ENCODE data around the gene ANKRD24. TPM values are rescaled to one million over a fixed set of nuclear protein-coding genes. Genes with fewer than 3 reads are reported as not detected.

ANKRD24 gene
- polyA plus RNA-seq, 1 experiment: 0.11 TPM

DNA sequence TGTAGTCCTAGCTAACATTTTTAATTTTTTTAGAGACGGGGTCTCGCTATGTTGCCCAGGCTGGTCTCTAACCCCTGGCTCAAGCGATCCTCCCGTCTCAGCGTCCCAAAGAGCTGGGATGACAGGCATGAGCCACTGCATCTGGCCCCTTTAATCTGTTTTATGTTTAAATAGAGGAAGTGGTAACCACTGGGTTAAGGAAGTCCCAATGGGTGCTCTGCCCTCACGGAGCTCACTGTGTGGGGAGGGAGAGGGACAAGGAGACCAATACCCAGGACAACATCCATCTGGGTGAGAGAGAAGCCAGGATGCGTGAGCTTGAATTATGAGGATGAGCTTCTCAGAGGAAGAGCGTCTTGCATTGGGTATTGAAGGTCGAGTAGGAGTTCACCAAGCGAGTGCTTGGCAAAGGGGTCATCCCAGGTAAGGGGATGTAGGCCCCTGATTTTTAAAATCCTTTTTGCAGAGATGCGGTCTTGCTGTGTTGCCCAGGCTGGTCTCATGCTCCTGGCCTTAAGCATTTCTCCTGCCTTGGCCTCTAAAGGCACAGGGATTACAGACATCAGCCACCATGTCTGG, 78.2 kb downstream of the ANKRD24 start:
- POLR2A ChIA-PET: interaction anchor here (1.4 kb wide), 1 partner anchor 14 kb away, joined by 4 read pairs; the partner anchor contains the start of gene YJU2
- TF ChIP-seq, protein P1, sequence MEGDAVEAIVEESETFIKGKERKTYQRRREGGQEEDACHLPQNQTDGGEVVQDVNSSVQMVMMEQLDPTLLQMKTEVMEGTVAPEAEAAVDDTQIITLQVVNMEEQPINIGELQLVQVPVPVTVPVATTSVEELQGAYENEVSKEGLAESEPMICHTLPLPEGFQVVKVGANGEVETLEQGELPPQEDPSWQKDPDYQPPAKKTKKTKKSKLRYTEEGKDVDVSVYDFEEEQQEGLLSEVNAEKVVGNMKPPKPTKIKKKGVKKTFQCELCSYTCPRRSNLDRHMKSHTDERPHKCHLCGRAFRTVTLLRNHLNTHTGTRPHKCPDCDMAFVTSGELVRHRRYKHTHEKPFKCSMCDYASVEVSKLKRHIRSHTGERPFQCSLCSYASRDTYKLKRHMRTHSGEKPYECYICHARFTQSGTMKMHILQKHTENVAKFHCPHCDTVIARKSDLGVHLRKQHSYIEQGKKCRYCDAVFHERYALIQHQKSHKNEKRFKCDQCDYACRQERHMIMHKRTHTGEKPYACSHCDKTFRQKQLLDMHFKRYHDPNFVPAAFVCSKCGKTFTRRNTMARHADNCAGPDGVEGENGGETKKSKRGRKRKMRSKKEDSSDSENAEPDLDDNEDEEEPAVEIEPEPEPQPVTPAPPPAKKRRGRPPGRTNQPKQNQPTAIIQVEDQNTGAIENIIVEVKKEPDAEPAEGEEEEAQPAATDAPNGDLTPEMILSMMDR (IDR thresholded peaks at IDR 0.05; ENCODE audit: low read depth, low read length): no peak
- Histone ChIP-seq H3K27ac (ENCODE audit: low read depth, low read length) (no peak overlapping the region), H3K4me3 (ENCODE audit: low read depth, low read length) (no peak overlapping the region), H3K27me3 (ENCODE audit: control insufficient read depth, insufficient read depth, low read length) (no peaks in the 10 kb centered on the region), H3K9me3 (ENCODE audit: control insufficient read depth, insufficient read depth, low read length) (peaks cover 8% of the 10 kb centered on the region)
- DNase-seq (ENCODE audit: low read depth, low spot score): no peak
- CTCF ChIA-PET: interaction anchor here (0.7 to 1.2 kb wide), 2 partner anchors 82 to 462 kb away, joined by 3 read pairs; no protein-coding TSS in a partner anchor

DNA sequence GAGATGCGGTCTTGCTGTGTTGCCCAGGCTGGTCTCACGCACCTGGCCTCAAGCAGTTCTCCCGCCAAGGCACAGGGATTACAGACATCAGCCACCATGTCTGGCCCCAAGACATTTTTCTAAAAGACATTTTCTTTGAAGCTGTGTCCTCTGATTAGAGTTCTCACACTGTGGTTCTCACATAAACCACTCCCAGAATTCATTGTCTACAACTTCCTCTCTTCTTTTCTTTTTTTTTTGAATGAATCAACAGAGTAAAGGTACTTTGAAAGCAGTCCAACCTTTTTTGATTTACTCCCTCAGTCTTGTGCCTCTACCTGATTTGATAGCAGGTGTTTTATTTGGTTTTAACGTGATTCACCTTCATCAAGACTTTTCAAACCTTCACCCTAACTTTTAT, 82.3 kb downstream of the ANKRD24 start:
- H3K27me3 ChIP-seq (ENCODE audit: control insufficient read depth, insufficient read depth, low read length): no peaks in the 10 kb centered on the region
- TF ChIP-seq, protein P1 (IDR thresholded peaks at IDR 0.05; ENCODE audit: low read depth, low read length): no peak
- no peak for DNase-seq (ENCODE audit: low read depth, low spot score)
- ChIA-PET CTCF (interaction anchor here (4.2 kb wide), 1 partner anchor 88 kb away, joined by 58 read pairs; no protein-coding TSS in a partner anchor), POLR2A (no interaction called here)
- H3K27ac ChIP-seq (ENCODE audit: low read depth, low read length): no peak overlapping the region
- H3K4me3 ChIP-seq (ENCODE audit: low read depth, low read length): no peak overlapping the region
- H3K9me3 ChIP-seq (ENCODE audit: control insufficient read depth, insufficient read depth, low read length): no peaks in the 10 kb centered on the region; the same call in 1 of the 2 replicates

DNA sequence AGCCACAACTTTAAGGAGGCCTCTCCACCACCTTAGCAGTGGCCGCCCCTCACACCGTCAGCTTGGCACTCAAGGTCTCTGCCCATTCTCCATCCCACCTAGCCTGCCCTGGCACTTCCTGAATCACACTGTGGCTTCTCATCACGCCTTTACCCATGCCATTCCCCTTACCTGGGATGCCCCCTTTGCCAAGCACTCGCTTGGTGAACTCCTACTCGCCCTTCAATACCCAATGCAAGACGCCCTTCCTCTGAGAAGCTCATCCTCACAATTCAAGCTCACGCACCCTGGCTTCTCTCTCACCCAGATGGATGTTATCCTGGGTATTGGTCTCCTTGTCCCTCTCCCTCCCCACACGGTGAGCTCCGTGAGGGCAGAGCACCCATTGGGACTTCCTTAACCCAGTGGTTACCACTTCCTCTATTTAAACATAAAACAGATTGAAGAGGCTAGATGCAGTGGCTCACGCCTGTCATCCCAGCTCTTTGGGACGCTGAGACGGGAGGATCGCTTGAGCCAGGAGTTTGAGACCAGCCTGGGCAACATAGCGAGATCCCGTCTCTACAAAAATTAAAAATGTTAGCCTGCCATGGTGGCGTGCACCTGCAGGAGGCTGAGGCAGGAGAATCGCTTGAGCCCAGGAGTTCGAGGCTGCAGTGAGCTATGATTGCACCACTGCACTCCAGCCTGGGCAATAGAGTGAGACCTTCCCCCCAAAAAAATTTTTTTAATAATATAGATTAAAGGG, 83.9 kb downstream of the ANKRD24 start:
- CTCF ChIA-PET: interaction anchor here (0.7 to 4.2 kb wide), 9 partner anchors 11 to 259 kb away, joined by 3 to 58 read pairs (median 4); partner anchors contain the start of gene MPND
- Histone ChIP-seq H3K9me3 (ENCODE audit: control insufficient read depth, insufficient read depth, low read length) (peaks cover under 1% of the 10 kb centered on the region; the same call in 1 of the 2 replicates), H3K27ac (ENCODE audit: low read depth, low read length) (no peak overlapping the region), H3K4me3 (ENCODE audit: low read depth, low read length) (no peak overlapping the region), H3K27me3 (ENCODE audit: control insufficient read depth, insufficient read depth, low read length) (no peaks in the 10 kb centered on the region)
- POLR2A ChIA-PET: interaction anchor here (0.5 to 1.0 kb wide), 2 partner anchors 19 to 382 kb away, joined by 5 to 9 read pairs; partner anchors contain the start of gene YJU2
- TF ChIP-seq, protein P1 (IDR thresholded peaks at IDR 0.05; ENCODE audit: low read depth, low read length): no peak
- DNase-seq (ENCODE audit: low read depth, low spot score): no peak

GRCh38 chr19:4267101-4267900, 84.8 kb downstream of the ANKRD24 start:
- Histone ChIP-seq H3K27ac (ENCODE audit: low read depth, low read length) (no peak overlapping the region), H3K9me3 (ENCODE audit: control insufficient read depth, insufficient read depth, low read length) (peaks cover 8% of the 10 kb centered on the region), H3K27me3 (ENCODE audit: control insufficient read depth, insufficient read depth, low read length) (no peaks in the 10 kb centered on the region), H3K4me3 (ENCODE audit: low read depth, low read length) (no peak overlapping the region)
- ChIA-PET POLR2A (interaction anchor here (0.5 to 1.1 kb wide), 5 partner anchors 18 to 381 kb away, joined by 3 to 9 read pairs (median 5); partner anchors contain the start of genes MPND and YJU2), CTCF (interaction anchor here (0.6 to 4.2 kb wide), 18 partner anchors 10 to 691 kb away, joined by 3 to 58 read pairs (median 4); partner anchors contain the start of genes CHAF1A, MPND and YJU2)
- TF ChIP-seq, protein P1 (IDR thresholded peaks at IDR 0.05; ENCODE audit: low read depth, low read length): peak; percentile 81
- no peak for DNase-seq (ENCODE audit: low read depth, low spot score)
